Medulla oblongata (tissue), 1 donor: Measurements from ENCODE around the gene LATS1.
"Not testable (repeated sequence)": the region's sequence is repeated elsewhere in the genome, so short reads cannot be mapped to it uniquely, and the experiment has no call there.

Source experiments
- DNase-seq: peaks from one replicate; pipeline ENCODE4 v3.0.0-alpha.2; 2015; ENCODE audit errors: extremely low spot score

Gene LATS1

DNA sequence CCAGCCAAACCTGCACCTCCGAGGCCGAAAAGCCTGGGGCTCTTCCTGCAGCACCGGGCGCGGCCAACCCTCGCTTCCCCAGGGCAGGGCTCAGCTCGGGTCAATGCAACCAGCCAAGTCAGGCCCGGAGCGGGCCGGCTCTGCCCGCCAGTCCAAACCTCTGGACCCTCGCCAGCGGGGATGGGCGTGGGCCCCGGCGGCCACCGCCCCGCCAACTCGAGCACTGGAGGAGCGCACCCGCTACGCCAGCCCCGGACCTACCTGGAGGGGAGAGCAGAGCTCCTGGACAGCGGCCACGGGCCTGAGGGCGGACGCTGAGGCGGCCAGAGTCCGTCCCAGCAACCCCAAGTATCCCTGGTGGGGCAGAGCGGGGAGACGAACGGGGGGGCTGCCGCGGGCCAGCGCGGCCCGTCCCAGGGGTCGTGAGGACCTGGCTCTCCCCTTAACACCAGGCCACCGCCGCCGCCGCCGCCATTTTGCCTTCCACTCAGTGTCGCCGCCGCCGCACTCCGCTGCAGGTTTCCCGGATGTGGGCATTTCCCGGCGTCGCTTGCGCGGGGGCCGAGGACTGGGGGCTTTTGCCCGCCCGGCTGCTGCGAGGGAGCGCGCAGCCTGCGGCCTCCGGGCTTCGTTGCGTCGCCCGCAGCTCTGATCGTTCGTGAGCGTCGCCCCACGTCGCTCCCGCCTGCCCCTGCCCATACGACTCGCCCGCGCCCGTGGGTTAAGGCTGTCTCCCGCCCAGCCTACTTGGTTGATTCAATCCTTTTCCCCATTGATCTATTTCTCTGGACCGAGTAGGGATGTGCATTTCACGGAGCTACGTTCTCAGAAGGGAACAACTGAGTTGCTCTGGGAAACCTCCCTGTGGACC, at the start of gene LATS1:
LATS1 (minus strand) TSS at position 514 of the 871 bp plus-strand sequence. CDS start 15,975 bp downstream, outside the sequence.
- DNase-seq = peak; percentile 83

DNA sequence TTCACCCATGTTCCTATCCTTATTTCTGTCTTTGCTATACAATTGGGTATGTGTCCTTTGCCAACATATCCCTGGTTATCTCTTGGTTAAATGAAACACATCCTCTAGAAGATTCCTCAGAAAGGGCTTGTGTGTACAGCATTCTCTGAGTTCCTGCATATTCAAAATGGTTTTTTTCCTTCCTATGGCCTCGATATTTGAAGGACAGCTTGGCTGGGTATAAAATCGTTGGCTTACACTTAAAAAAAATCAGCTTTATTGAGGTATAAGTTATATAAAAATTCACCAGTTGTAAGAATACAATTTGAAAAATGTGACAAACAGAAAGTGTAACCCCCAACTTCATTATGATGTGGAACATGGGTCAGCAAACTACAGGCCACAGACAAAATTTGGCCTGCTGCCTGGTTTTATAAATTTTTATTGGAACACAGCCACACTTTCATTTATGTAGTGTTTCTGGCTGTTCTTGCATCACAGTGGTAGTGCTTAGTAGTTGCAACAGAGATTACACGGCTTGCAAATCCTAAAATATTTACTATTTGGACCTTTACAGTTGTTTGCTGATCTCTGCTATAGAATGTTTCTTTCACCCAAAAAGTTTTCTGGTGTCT, 48.4 kb upstream of the LATS1 start:
- no peak for DNase-seq

DNA sequence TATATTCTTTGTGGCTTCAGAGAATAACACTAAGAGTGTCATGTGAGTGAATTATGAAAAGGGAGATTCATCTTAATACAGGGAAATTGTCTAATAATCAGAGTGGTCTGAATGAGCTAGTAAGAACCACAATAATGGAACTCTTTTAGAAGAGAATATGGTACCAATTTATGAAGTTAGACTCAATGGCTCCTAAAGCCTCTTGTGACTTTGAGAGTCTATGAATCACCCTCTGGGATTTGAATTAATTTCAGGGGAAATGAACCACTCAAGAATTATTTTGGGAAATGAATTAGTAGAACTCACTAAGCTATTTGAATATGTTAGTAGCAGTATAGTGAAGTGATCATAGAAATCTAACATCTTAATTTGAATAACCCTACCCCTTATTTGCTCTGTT, 46.0 kb upstream of the LATS1 start:
- no peak for DNase-seq

- DNase-seq = no peak
Observed at GRCh38 chr6:149761438-149761837, 43.5 kb upstream of the LATS1 start.

GRCh38 chr6:149756261-149756636, 38.3 kb upstream of the LATS1 start:
- DNase-seq = no peak

DNA sequence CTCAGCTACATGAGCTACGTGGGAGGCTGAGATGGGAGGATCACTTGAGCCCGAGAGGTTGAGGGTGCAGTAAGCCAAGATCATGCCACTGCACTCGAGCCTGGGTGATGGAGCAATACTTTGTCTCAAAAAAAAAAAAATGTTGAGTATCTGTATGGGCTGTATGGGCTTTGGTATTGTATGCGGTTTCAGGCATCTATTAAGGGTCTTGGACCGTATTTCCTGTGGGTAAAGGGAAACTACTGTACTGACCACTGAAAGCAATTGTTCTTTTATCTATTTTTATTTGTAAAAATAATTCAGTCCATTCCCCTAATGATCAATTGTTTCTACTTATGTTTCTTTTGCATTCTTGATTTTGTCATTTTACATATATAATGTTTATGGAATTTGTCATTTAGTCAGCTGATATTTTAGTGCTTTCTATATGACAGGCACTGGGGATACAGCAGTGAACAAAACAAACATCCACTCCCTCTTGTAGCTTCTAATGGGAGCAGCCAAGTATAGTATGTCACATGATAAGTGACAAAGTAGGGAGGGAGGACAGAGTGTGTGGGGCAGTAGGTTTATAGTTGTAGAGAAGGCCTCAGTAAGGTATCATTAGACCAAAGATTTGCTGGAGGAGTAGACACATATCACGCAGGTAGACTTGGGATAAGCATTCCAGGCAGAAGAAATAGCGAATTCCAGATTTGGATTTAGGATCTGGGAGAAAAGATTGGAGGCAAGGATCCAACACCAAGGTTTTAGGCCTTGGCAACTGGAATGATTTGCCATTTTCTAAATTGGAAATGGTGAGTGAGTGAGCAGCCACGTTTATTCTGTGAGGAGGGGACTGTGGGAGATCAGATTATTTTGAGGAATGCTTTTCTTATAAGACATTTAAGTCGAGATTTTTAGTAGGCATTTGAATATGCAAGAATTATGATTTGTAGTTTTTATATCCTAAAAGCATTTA, 37.7 kb upstream of the LATS1 start:
- DNase-seq = peak; percentile 54

GRCh38 chr6:149754548-149754947, 36.6 kb upstream of the LATS1 start:
- no peak for DNase-seq

DNA sequence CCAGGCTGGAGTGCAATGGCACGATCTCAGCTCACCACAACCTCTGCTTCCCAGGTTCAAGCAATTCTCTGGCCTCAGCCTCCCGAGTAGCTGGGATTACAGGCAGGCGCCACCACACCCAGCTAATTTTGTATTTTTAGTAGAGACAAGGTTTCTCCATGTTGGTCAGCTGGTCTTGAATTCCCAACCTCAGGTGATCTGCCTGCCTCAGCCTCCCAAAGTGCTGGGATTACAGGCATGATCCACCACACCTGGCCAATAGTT, 35.4 kb upstream of the LATS1 start:
- DNase-seq = not testable (repeated sequence)

DNA sequence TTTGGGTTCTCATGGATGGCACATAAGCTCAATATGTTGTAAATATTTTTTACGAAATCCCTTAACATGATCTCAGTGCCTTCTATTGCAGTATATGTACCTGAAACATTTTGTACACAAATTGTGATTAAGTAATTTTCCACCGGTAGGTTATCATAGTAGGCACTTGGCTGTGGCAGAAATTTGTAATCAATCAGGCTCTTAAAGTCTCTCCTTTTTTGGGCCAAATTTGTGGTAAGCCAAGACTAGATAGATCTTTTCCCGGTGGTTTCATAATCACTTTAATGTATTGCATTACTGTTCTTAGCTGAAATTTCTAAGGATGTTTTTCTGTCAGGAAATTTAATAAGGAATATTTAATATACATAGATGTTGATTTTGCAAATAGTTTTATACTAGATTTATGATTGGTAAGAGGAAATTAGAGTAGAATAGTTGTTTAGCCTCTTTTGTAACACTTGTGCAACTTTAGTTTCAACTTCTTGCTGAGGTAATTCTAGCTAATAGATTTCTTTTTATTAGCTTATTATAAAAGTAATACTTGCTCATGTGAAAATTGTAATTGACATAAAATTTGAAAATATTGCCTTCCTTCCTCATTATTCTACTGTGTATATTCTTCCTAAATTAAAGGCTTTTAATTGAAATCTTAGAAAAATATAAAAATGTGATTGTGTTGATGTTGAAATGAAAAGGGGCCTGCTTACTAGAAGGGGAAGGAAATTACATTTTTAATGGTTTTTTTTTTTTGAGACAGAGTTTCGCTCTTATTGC, 34.9 kb upstream of the LATS1 start:
- DNase-seq = no peak

DNA sequence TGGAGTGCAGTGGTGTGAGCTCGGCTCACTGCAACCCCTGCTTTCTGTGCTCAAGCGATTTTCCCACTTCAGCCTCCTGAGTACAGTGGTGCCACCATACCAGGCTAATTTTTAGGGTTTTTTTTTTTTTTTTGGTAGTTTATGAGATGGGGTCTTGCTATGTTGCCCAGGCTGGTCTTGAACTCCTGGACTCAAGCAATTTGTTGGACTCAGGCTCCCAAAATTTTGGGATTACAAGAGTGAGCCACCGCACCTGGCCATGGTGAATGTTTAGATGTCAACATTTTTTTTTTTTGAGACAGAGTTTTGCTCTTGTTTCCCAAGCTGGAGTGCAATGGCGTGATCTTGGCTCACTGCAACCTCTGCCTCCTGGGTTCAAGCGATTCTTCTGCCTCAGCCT, 34.0 kb upstream of the LATS1 start:
- not testable (repeated sequence) for DNase-seq

DNA sequence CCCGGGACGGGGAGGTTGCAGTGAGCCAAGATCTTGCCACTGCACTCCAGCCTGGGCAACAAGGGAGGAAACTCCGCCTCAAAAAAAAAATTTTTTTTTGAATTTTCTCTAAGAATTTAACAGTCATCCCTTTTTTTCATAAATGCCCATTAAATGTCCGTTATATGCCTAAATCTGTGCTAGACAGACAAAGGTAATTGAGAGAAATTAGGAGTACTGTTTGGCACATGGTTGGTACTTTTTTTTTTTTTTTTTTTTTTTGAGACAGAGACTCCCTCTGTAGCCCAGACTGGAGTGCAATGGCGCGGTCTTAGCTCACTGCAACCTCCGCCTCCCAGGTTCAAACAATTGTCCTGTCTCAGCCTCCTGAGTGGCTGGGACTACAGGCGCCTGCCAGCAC, 33.3 kb upstream of the LATS1 start:
- DNase-seq = no peak

DNA sequence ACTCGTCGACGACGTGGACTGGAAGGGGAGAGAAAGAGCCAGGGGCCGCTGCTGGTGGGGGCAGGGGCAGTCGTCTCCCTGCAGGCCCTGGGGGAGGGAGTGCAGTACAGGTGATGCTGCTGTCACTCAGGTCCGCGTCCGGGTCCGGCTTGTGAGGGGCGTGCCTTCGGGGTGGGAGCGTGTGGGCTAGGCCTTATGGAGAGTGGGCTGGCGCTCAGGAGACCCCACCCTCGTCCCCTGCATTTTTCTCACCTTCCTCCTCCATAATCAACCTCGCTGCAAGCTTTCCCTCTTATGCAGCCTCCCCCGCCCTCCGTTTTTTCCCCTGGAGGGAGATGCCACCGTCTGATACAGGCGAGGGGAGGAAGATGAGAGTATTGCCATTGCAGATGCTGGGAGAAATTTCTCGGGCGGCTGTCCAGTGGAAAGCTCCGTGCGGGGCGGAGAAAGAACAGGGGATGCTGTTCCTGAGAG, 32.3 kb upstream of the LATS1 start:
- peak; percentile 24 for DNase-seq

DNA sequence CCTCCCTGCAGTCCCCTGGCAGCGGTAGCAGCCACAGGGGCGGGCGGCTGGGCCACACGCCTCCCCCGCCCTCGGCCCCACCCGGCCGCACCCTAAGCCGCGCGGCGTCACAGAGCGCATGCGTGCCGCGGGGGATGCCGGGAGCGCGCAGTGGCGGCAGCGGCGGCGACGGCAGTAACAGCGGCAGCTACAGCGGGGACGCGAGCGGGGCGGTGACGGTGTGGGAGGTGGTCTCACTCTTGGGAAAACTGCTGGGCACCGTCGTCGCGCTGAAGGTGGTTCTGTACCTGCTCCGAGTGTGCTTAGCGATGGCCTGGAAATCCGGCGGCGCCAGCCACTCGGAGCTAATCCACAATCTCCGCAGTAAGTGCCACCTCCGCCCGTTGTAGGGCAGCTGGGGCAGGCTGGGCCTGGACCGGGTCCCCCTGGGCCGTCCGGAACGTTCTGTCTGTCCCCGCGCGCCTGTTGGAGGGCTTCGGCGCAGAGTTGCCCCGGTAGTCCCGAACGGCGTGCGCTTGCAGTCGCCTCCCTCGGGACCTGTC, 31.8 kb upstream of the LATS1 start, which contains the start of gene PCMT1:
PCMT1 (plus strand) TSS at position 148 of the 542 bp plus-strand sequence; CDS start at position 309, 161 bp downstream.
- peak; percentile 93 for DNase-seq

- not testable (repeated sequence) for DNase-seq
Observed at GRCh38 chr6:149749082-149749593, 31.2 kb upstream of the LATS1 start.

GRCh38 chr6:149746147-149746946, 28.4 kb upstream of the LATS1 start, which contains the start of gene NUP43:
TSS of gene NUP43 (minus strand) at chr6:149746529. CDS start at chr6:149746495, 34 bp downstream.
- DNase-seq = peak; percentile 93

DNA sequence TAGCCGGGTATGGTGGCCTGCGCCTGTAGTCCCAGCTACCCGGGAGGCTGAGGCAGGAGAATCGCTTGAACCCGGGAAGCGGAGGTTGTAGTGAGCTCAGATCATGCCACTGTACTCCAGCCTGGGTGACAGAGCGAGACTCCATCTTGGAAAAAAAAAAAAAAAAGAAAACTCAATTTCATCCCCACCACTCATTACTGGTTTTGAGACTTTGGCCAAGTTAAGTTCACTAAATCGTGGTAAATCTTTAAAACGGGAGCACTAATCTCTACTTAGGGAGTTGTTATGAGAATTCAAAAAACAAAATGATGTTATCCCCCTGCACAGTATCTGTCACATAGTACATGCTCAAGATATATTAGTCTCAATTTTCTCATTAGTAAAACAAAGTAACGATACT, 27.4 kb upstream of the LATS1 start:
- DNase-seq = not testable (repeated sequence)

DNA sequence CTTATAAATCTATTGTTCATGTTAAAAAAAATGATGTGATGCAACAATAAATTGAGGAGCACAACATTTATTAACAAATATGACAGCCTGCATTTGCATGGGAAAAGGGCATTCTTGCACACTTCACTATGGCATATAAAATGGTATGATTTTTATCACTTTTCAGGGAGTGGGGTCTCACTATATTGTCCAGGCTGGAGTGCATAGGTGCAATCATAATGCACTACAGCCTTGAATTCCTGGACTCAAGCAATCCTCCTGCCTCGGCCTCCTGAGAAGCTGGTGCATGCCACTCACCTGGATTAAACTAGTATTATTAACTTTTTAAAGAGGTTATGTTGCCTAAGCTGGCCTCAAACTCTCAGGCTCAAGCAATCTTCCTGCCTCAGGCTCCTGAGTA, 17.0 kb upstream of the LATS1 start:
- no peak for DNase-seq

DNA sequence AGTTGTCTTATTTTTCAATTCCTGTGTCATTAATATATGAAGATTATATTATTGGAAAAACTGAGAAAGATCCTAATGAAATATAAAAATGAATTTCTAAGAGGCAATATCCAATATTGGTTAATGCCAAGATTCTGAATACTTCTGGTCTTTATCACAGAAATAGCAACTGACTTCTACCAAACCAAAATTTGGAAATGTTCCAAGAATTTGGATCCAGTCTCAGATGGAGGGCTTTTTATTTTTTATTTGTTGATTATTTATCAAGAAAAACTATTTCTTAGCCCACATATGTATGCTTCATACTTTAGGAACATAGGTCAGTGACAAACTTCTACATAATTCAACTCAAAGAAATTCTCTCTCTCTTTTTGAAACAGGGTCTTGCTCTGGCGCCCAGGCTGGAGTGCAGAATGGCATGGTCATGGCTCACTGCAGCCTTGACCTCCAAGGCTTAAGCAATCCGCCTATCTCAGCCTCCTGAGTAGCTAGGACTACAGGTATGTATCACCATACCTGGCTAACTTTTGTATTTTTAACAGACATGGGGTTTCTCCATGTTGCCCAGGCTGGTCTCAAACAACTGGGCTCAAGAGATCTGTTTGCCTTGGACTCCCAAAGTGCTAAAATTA, 15.3 kb upstream of the LATS1 start:
- no peak for DNase-seq

- DNase-seq = no peak
Observed at GRCh38 chr6:149729824-149730223, 11.9 kb upstream of the LATS1 start.
